Esophagus muscularis mucosa (tissue), 4 donors: Measurements from ENCODE around the gene SUPT4H1. TPM values are rescaled to one million over a fixed set of nuclear protein-coding genes. Genes with fewer than 3 reads are reported as not detected.

Experiments
- DNase-seq: peaks from one replicate; pipeline ENCODE4 v3.0.0-alpha.2; 2017; ENCODE audit errors: extremely low spot score
- H3K27ac ChIP-seq, 4 donors: fragments of 200-600 bp; sonication (generic); replicated peaks in 1 of 4; 1 replicate in 3 of 4; 2 replicates in 1 of 4; pipeline ENCODE4 v1.5.1; 2016 to 2019; ENCODE audit warnings: mild to moderate bottlenecking in 1 of 4
- H3K27me3 ChIP-seq, 4 donors: fragments of 200-600 bp; sonication (generic); one replicate each; pipeline versions ENCODE4 v1.5.1 to v1.6.0; 2016 to 2019
- H3K36me3 ChIP-seq, 4 donors: fragments of 200-600 bp; sonication (generic); one replicate each; pipeline ENCODE4 v1.5.1; 2016 to 2019
- H3K4me1 ChIP-seq, 4 donors: fragments of 200-600 bp; sonication (generic); one replicate each; pipeline ENCODE4 v1.5.1; 2016 to 2019
- H3K4me3 ChIP-seq, 4 donors: fragments of 200-600 bp; sonication (generic); 1 replicate in 2 of 4; 2 replicates in 2 of 4; pipeline ENCODE4 v1.5.1; 2016 to 2019; ENCODE audit warnings: mild to moderate bottlenecking in 4 of 4, moderate library complexity in 1 of 4
- H3K9me3 ChIP-seq, 4 donors: fragments of 200-600 bp; sonication (generic); 1 replicate in 3 of 4; 2 replicates in 1 of 4; pipeline ENCODE4 v1.5.1; 2016 to 2019
- CTCF ChIP-seq, 3 experiments: fragments of 200-600 bp in 2 of 3; fragments of 450-650 bp in 1 of 3; sonication (generic) in 2 of 3; IDR thresholded peaks; one replicate each; pipeline ENCODE4 v1.5.1; 2017 to 2019; ENCODE audit warnings: antibody characterized with exemption in 3 of 3, mild to moderate bottlenecking in 2 of 3, moderate library complexity in 1 of 3
- EP300 ChIP-seq: sonication (generic); formaldehyde crosslinking; IDR thresholded peaks from one replicate; pipeline ENCODE4 v1.6.1; 2017; ENCODE audit warnings: antibody characterized with exemption
- POLR2A ChIP-seq: fragments of 450-650 bp; IDR thresholded peaks from one replicate; pipeline ENCODE4 v1.6.1; 2017; ENCODE audit warnings: antibody characterized with exemption, moderate library complexity, mild to moderate bottlenecking, low read depth
- POLR2AphosphoS5 ChIP-seq, 2 donors: sonication (generic); formaldehyde crosslinking; IDR thresholded peaks; one replicate each; pipeline ENCODE4 v1.6.1; 2017; ENCODE audit warnings: antibody characterized with exemption in 2 of 2
- WGBS: methylation state at CpG from one replicate; pipeline ENCODE4 v1.1.5; 2018; 5-methylcytosine and 5-hydroxymethylcytosine counted together
- intact Hi-C: fragments of 100-400 bp; cut with DNase I; formaldehyde crosslinking; loops from one replicate; pipeline ENCODE4 v1.15.1; 2023
- total RNA-seq, 4 donors: library from RNA; depleted of rRNA; stranded (reverse); fragments of >200 nt; gene quantifications; one replicate each; pipeline versions ENCODE4 v1.1.0 to v1.2.1, GENCODE V29; 2016

Gene SUPT4H1
- total RNA-seq, 4 donors from 2014 or later, result 35.3 to 59.6 (median 47.0) TPM

GRCh38 chr17:58378733-58379510 is 26.9 kb upstream of the SUPT4H1 start:
- TF ChIP-seq POLR2AphosphoS5 (IDR thresholded peaks at IDR 0.05), result no peak
- TF ChIP-seq POLR2A, result no peak
- no peak for TF ChIP-seq EP300
- no peak for TF ChIP-seq CTCF (IDR thresholded peaks at IDR 0.05)
- Histone ChIP-seq H3K4me1 (peaks cover 0 to 4% (median 0%) of the 10 kb centered on the region in 4 donors), H3K9me3 (no peaks in the 10 kb centered on the region), H3K36me3 (no peaks in the 10 kb centered on the region), H3K4me3 (no peak overlapping the region), H3K27ac (no peak overlapping the region), H3K27me3 (no peaks in the 10 kb centered on the region)
- intact Hi-C loops, result no loop called here
- WGBS, result 64% methylated on average over 8 of the region's 8 CpGs
- DNase-seq, result no peak

DNA sequence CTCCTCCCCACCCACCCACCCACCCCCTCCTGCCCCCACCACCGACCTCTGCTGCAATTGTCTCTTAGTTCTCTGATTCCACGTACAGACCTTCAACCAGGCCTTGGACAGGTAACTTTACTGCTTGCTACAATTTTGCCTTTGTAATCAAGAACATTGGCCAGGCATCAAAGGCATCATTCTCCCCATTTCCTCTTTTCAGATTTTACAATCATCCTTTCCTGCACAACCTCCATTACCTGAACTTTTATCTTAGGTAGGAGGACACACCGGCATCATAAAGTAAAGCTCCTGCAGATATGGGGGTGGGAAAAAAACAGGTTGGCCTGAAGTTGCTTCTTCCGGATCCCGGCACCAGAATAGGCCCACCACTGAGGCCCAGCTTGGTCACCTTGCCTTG is 25.7 kb upstream of the SUPT4H1 start:
- no peaks in the 10 kb centered on the region for H3K36me3 ChIP-seq
- H3K9me3 ChIP-seq, result no peaks in the 10 kb centered on the region
- H3K27ac ChIP-seq, result no peak overlapping the region
- intact Hi-C loops, result no loop called here
- TF ChIP-seq CTCF (IDR thresholded peaks at IDR 0.05) (no peak), EP300 (no peak), POLR2AphosphoS5 (IDR thresholded peaks at IDR 0.05) (no peak), POLR2A (no peak)
- no peak for DNase-seq
- WGBS, result 83% methylated on average over 4 of the region's 5 CpGs
- H3K4me1 ChIP-seq, result peaks cover 0 to 4% (median 0%) of the 10 kb centered on the region in 4 donors
- H3K27me3 ChIP-seq, result no peaks in the 10 kb centered on the region
- no peak overlapping the region for H3K4me3 ChIP-seq

GRCh38 chr17:58377093-58377601 is 25.1 kb upstream of the SUPT4H1 start:
- Histone ChIP-seq H3K36me3 (no peaks in the 10 kb centered on the region), H3K9me3 (no peaks in the 10 kb centered on the region), H3K4me1 (no peaks in the 10 kb centered on the region), H3K27me3 (no peaks in the 10 kb centered on the region), H3K4me3 (no peak overlapping the region), H3K27ac (no peak overlapping the region)
- TF ChIP-seq POLR2AphosphoS5 (IDR thresholded peaks at IDR 0.05) (no peak), CTCF (IDR thresholded peaks at IDR 0.05) (no peak), EP300 (no peak), POLR2A (no peak)
- intact Hi-C loops, result no loop called here
- DNase-seq, result no peak
- WGBS, result 85% methylated on average over 3 of the region's 3 CpGs

- Histone ChIP-seq H3K4me3 (no peak overlapping the region), H3K36me3 (no peaks in the 10 kb centered on the region), H3K27me3 (no peaks in the 10 kb centered on the region), H3K27ac (no peak overlapping the region), H3K4me1 (no peaks in the 10 kb centered on the region), H3K9me3 (no peaks in the 10 kb centered on the region)
- WGBS, result 74% methylated on average over 4 of the region's 4 CpGs
- no peak for TF ChIP-seq POLR2A
- TF ChIP-seq EP300, result no peak
- no peak for TF ChIP-seq POLR2AphosphoS5 (IDR thresholded peaks at IDR 0.05)
- no peak for TF ChIP-seq CTCF (IDR thresholded peaks at IDR 0.05)
- intact Hi-C loops, result no loop called here
- no peak for DNase-seq
Observed at GRCh38 chr17:58376472-58377000, 24.5 kb upstream of the SUPT4H1 start.
